AG04450 (cell line): ENCODE data around the gene GALNT2. TPM values are rescaled to one million over a fixed set of nuclear protein-coding genes. Genes with fewer than 3 reads are reported as not detected.

ENCODE experiments used
- CTCF ChIA-PET: fragments of 300-600, 350-600 bp; formaldehyde crosslinking; extraction: SDS; loops from one replicate; lab custom pipeline; 2022; ENCODE audit warnings: antibody characterized with exemption, inconsistent platforms; lab: Charles Lee
- POLR2A ChIA-PET: fragments of 350-600 bp; formaldehyde crosslinking; extraction: SDS; loops from one replicate; lab custom pipeline; 2021; ENCODE audit warnings: antibody characterized with exemption, inconsistent platforms; lab: Yijun Ruan, JAX
- DNase-seq: peaks from one replicate; pipeline ENCODE4 v3.0.0-alpha.2; 2011; ENCODE audit warnings: low read depth, low spot score
- H3K27ac ChIP-seq: one replicate; pipeline ENCODE4 v1.5.1; 2012; ENCODE audit warnings: low read depth, low read length, control low read depth
- H3K27me3 ChIP-seq: one replicate; pipeline ENCODE4 v1.6.0; 2012; ENCODE audit warnings: low read length; ENCODE audit not compliant: control insufficient read depth, insufficient read depth
- H3K4me3 ChIP-seq: 2 replicates; pipeline ENCODE4 v1.5.1; 2011; ENCODE audit warnings: mild to moderate bottlenecking, low read depth, low read length, control low read depth
- H3K9me3 ChIP-seq: 2 replicates; pipeline ENCODE4 v1.5.1; 2012; ENCODE audit warnings: low read length; ENCODE audit not compliant: control insufficient read depth, insufficient read depth
- CTCF ChIP-seq: IDR thresholded peaks from 2 replicates; pipeline ENCODE4 v1.5.1; 2011; ENCODE audit warnings: low read depth, low read length, control low read depth, inconsistent platforms
- polyA plus RNA-seq: library from polyadenylated mRNA; depleted of rRNA; stranded (reverse); fragments of >200 nt; gene quantifications from 2 replicates; pipeline ENCODE4 v1.2.3, GENCODE V29; 2011

GALNT2 gene
- polyA plus RNA-seq, 1 experiment: 121 TPM

GRCh38 chr1:230263568-230264195 is 196.6 kb downstream of the GALNT2 start:
- Histone ChIP-seq H3K27me3 (no peaks in the 10 kb centered on the region), H3K9me3 (no peaks in the 10 kb centered on the region), H3K4me3 (no peak overlapping the region), H3K27ac (no peak overlapping the region)
- ChIA-PET CTCF (interaction anchor here (1.2 kb wide), 1 partner anchor 552 kb away, joined by 3 read pairs; no protein-coding TSS in a partner anchor), POLR2A (no interaction called here)
- no peak for DNase-seq
- TF ChIP-seq CTCF: no peak

- POLR2A ChIA-PET: no interaction called here
- CTCF ChIA-PET: interaction anchor here (0.6 kb wide), 2 partner anchors 51 to 898 kb away, joined by 3 to 6 read pairs; no protein-coding TSS in a partner anchor
- no peak for TF ChIP-seq CTCF
Measured at GRCh38 chr1:230264342-230264741, 197.3 kb downstream of the GALNT2 start.

GRCh38 chr1:230265200-230266115 is 198.4 kb downstream of the GALNT2 start:
- DNase-seq: no peak
- Histone ChIP-seq H3K27ac (no peak overlapping the region), H3K27me3 (no peaks in the 10 kb centered on the region), H3K4me3 (no peak overlapping the region), H3K9me3 (no peaks in the 10 kb centered on the region)
- CTCF ChIA-PET: interaction anchor here (0.5 kb wide), 2 partner anchors 12 to 633 kb away, joined by 3 to 6 read pairs; no protein-coding TSS in a partner anchor
- no peak for TF ChIP-seq CTCF
- POLR2A ChIA-PET: no interaction called here

More at GRCh38 chr1:230264342-230264741, 197.3 kb downstream of the GALNT2 start:
- no peak for DNase-seq
- no peak overlapping the region for H3K27ac ChIP-seq
- no peaks in the 10 kb centered on the region for H3K27me3 ChIP-seq
- H3K9me3 ChIP-seq: no peaks in the 10 kb centered on the region
- no peak overlapping the region for H3K4me3 ChIP-seq

GRCh38 chr1:230266456-230266855 is 199.4 kb downstream of the GALNT2 start:
- CTCF ChIA-PET: no interaction called here
- POLR2A ChIA-PET: no interaction called here
- no peak for TF ChIP-seq CTCF
- DNase-seq: no peak
- Histone ChIP-seq H3K9me3 (no peaks in the 10 kb centered on the region), H3K27me3 (no peaks in the 10 kb centered on the region), H3K4me3 (no peak overlapping the region), H3K27ac (no peak overlapping the region)
